ENCODE measurements around the gene CST9. TPM values are rescaled to one million over a fixed set of nuclear protein-coding genes. Genes with fewer than 3 reads are reported as not detected.
"Not testable (repeated sequence)": the region's sequence is repeated elsewhere in the genome, so short reads cannot be mapped to it uniquely, and the experiment has no call there.

The CST9 gene
- polyA plus RNA-seq, 2 of the 4 experiments (the other 2 are of a cell fraction), result not detected

DNA sequence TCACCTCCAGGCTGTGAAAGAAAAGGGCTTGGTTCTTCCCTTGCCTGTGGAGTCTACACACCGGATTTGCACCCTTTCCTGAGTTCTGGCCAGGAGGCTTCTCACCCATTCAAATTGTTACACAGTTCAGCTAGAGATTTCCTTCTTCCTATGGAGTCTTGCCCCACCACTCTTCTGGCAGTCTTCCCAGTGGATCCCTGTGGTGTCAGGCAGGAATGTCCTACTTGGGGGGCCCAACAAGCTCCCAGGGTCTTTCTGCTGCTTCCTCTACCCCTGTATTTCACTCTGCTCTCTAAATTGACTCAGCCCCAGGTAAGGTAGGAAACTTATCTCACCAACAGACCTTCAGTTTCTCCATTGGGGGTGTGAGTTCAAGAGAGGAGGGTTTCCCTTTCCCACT is 23.4 kb downstream of the CST9 start:
- 32% methylated on average over 1 of the region's 1 CpG for WGBS (ENCODE audit: missing lambda C conversion rate)

DNA sequence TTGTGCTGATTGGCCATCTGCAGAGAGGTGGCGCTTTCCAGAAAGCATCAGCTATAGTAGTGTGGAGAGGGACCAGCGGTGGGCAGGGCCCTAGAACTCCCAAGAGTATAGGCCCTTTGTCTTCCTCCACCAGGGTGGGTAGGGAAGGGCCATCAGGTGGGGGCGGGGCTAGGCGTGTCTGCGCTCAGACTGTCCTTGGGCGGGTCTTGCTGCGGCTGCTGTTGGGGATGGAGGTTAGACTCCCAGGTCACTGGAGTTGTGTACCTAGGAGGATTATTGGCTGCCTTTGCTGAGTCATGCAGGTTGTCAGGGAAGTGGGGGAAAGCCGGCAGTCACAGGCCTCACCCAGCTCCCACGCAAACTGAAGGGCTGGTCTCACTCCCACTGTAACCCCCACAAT is 23.9 kb downstream of the CST9 start:
- H3K4me3 ChIP-seq, H3K27ac ChIP-seq, ATAC-seq, H3K4me2 ChIP-seq, FAIRE-seq, CTCF ChIA-PET, POLR2A ChIA-PET, H3K4me1 ChIP-seq: not testable (repeated sequence)
- WGBS (ENCODE audit: missing lambda C conversion rate), result 60% methylated on average over 8 of the region's 9 CpGs
- DNase-seq (ENCODE audit: low read depth in 1 of 2, low spot score in 1 of 2), result peak in 1 of 2 experiments; percentile 13
- peak; percentile 5 for TF ChIP-seq MAFK (IDR thresholded peaks at IDR 0.05; ENCODE audit: partially characterized antibody)
- peaks cover 10% of the 10 kb centered on the region; the same call in 1 of the 3 replicates for H3K9me3 ChIP-seq

More for the DNA sequence above, 23.4 kb downstream of the CST9 start:
- DNase-seq (ENCODE audit: low read depth in 1 of 2, low spot score in 1 of 2) (no peak), ATAC-seq (no peak), FAIRE-seq (no peak)
- H3K4me2 ChIP-seq, result no peak overlapping the region
- H3K4me1 ChIP-seq, result peaks cover 4% of the 10 kb centered on the region; the same call in 2 of the 3 replicates
- H3K27ac ChIP-seq, result no peak overlapping the region
- no peak for TF ChIP-seq HEYL (CRISPR knock-in tag; IDR thresholded peaks at IDR 0.05)
- TF ChIP-seq RCOR1 (IDR thresholded peaks at IDR 0.05; ENCODE audit: low read depth, low read length), result no peak
- no peak for TF ChIP-seq MYC (IDR thresholded peaks at IDR 0.05; ENCODE audit: borderline replicate concordance, low read length)
- TF ChIP-seq SREBF2 (IDR thresholded peaks at IDR 0.05), result no peak
- TF ChIP-seq ZFP36 (IDR thresholded peaks at IDR 0.05; ENCODE audit: borderline replicate concordance, partially characterized antibody), result no peak
- TF ChIP-seq POLR2A (IDR thresholded peaks at IDR 0.05; ENCODE audit: low read length), result no peak
- TF ChIP-seq NR3C1 (IDR thresholded peaks at IDR 0.05), result no peak
- no peak for TF ChIP-seq ATOH8 (CRISPR knock-in tag; IDR thresholded peaks at IDR 0.05; ENCODE audit: low read depth)
- TF ChIP-seq TFCP2L1 (CRISPR knock-in tag; IDR thresholded peaks at IDR 0.05), result no peak
- TF ChIP-seq RFX5 (IDR thresholded peaks at IDR 0.05), result no peak
- TF ChIP-seq FOSL2 (IDR thresholded peaks at IDR 0.05), result no peak
- no peak for TF ChIP-seq FOSL2 (CRISPR knock-in tag; IDR thresholded peaks at IDR 0.05)
- ChIA-PET POLR2A (no interaction called here), CTCF (no interaction called here)
- no peak overlapping the region for H3K4me3 ChIP-seq
- H3K9me3 ChIP-seq, result peaks cover 7% of the 10 kb centered on the region; the same call in 1 of the 3 replicates

- ChIA-PET POLR2A (no interaction called here), CTCF (interaction anchor here (1.2 kb wide), 1 partner anchor 133 kb away, joined by 3 read pairs; no protein-coding TSS in a partner anchor)
- Histone ChIP-seq H3K4me1 (no peaks in the 10 kb centered on the region), H3K4me2 (no peak overlapping the region), H3K9me3 (peaks cover 4% of the 10 kb centered on the region; the same call in 1 of the 3 replicates), H3K27ac (no peak overlapping the region), H3K4me3 (no peak overlapping the region)
- FAIRE-seq (no peak), ATAC-seq (no peak), DNase-seq (ENCODE audit: low read depth in 1 of 2, low spot score in 1 of 2) (no peak)
- TF ChIP-seq TFCP2L1 (CRISPR knock-in tag; IDR thresholded peaks at IDR 0.05) (no peak), MAFK (IDR thresholded peaks at IDR 0.05; ENCODE audit: partially characterized antibody) (peak; percentile 55), CHD4 (IDR thresholded peaks at IDR 0.05; ENCODE audit: borderline replicate concordance) (no peak)
Observed at GRCh38 chr20:23574977-23575376, 30.7 kb downstream of the CST9 start.

DNA sequence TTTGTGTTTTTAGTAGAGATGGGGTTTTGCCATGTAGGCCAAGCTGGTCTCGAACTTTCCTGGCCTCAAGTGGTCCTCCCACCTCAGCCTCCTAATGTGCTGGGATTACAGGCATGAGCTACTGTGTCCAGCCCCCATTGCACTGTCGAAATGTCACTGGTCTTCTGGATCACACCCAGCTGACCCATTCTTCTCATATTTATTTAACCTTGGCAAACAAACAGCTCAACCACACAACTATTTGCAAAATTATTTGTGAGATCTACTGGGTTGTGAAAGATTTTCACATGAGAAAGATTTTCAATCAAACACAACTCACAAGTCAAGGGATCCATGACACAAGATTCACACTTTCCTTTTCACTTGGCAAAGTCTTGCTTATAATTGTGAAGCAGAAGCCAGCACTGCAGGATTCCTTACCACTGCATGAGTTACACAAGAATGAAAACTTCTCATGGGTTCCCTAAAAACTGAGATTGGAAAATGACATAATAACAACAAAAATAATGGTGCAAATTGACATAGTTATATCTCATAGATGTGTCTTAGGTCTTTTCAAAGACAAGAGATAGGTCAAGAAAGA is 35.4 kb downstream of the CST9 start:
- CTCF ChIA-PET, result interaction anchor here (1.8 kb wide), 1 partner anchor 128 kb away, joined by 5 read pairs; no protein-coding TSS in a partner anchor

More for the DNA sequence above, 35.4 kb downstream of the CST9 start:
- FAIRE-seq (no peak), ATAC-seq (no peak), DNase-seq (ENCODE audit: low read depth in 1 of 2, low spot score in 1 of 2) (no peak)
- 9% methylated on average over 2 of the region's 2 CpGs for WGBS (ENCODE audit: missing lambda C conversion rate)
- no peak overlapping the region for H3K4me3 ChIP-seq
- no peak overlapping the region for H3K4me2 ChIP-seq
- no peaks in the 10 kb centered on the region for H3K4me1 ChIP-seq
- no peak overlapping the region for H3K27ac ChIP-seq
- POLR2A ChIA-PET, result no interaction called here
- H3K9me3 ChIP-seq, result no peaks in the 10 kb centered on the region
- TF ChIP-seq CBX8 (IDR thresholded peaks at IDR 0.05), result no peak
- TF ChIP-seq FOXS1 (CRISPR knock-in tag; IDR thresholded peaks at IDR 0.05), result no peak
- TF ChIP-seq, protein P1, sequence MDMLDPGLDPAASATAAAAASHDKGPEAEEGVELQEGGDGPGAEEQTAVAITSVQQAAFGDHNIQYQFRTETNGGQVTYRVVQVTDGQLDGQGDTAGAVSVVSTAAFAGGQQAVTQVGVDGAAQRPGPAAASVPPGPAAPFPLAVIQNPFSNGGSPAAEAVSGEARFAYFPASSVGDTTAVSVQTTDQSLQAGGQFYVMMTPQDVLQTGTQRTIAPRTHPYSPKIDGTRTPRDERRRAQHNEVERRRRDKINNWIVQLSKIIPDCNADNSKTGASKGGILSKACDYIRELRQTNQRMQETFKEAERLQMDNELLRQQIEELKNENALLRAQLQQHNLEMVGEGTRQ (IDR thresholded peaks at IDR 0.05), result no peak
- no peak for TF ChIP-seq KDM1A (IDR thresholded peaks at IDR 0.05; ENCODE audit: low read depth)
- no peak for TF ChIP-seq MYC (IDR thresholded peaks at IDR 0.05; ENCODE audit: borderline replicate concordance, low read length)
- no peak for TF ChIP-seq MAZ (IDR thresholded peaks at IDR 0.05; ENCODE audit: borderline replicate concordance, low read depth, low read length)
- no peak for TF ChIP-seq EP300 (IDR thresholded peaks at IDR 0.05)
- TF ChIP-seq EHF (CRISPR knock-in tag; IDR thresholded peaks at IDR 0.05), result no peak
- TF ChIP-seq ZNF302 (CRISPR knock-in tag; IDR thresholded peaks at IDR 0.05), result no peak
- no peak for TF ChIP-seq HDAC2 (IDR thresholded peaks at IDR 0.05)
- no peak for TF ChIP-seq NR3C1 (IDR thresholded peaks at IDR 0.05)

Data from A549 (cell line).